G401.6 (cell line): ENCODE measurements around the gene KRTAP1-3.
"Not testable (repeated sequence)": the region's sequence is repeated elsewhere in the genome, so short reads cannot be mapped to it uniquely, and the experiment has no call there.

ENCODE experiments used
- FAIRE-seq: peaks from 2 replicates; lab custom pipeline; 2012; peaks lifted over from hg19 to GRCh38; lab: Jason Lieb, UNC

KRTAP1-3 gene

GRCh38 chr17:41054556-41054955 is 19.9 kb upstream of the KRTAP1-3 start:
- not testable (repeated sequence) for FAIRE-seq

- no peak for FAIRE-seq
Measured at GRCh38 chr17:41054025-41054424, 19.4 kb upstream of the KRTAP1-3 start.

GRCh38 chr17:41052566-41052965 is 17.9 kb upstream of the KRTAP1-3 start:
- FAIRE-seq: no peak

- FAIRE-seq: peak; percentile 23
Measured at GRCh38 chr17:41049110-41049509, 14.4 kb upstream of the KRTAP1-3 start.

- FAIRE-seq: peak; percentile 85
Measured at GRCh38 chr17:41048441-41048840, 13.8 kb upstream of the KRTAP1-3 start.

- not testable (repeated sequence) for FAIRE-seq
Measured at GRCh38 chr17:41046735-41047465, 12.2 kb upstream of the KRTAP1-3 start, which contains the start of gene KRTAP2-1. Gene KRTAP2-1 (minus strand): TSS chr17:41047316. CDS start chr17:41047267, 49 bp downstream.

GRCh38 chr17:41042953-41043352 is 8.3 kb upstream of the KRTAP1-3 start:
- no peak for FAIRE-seq

- not testable (repeated sequence) for FAIRE-seq
Measured at GRCh38 chr17:41040783-41041571, 6.3 kb upstream of the KRTAP1-3 start, which contains the start of gene KRTAP1-1. Gene KRTAP1-1 (minus strand): TSS chr17:41041450. CDS start chr17:41041397, 53 bp downstream.

- FAIRE-seq: no peak
Measured at GRCh38 chr17:41037853-41038350, 3.2 kb upstream of the KRTAP1-3 start.

GRCh38 chr17:41029633-41030245 is 4.9 kb downstream of the KRTAP1-3 start, which contains the start of gene KRTAP1-4:
Gene KRTAP1-4 (minus strand): TSS chr17:41030195. CDS start chr17:41030078, 117 bp downstream.
- FAIRE-seq: no peak

GRCh38 chr17:41026715-41027471 is 7.8 kb downstream of the KRTAP1-3 start, which contains the start of gene KRTAP1-5:
Gene KRTAP1-5 (minus strand): TSS chr17:41027208. CDS start chr17:41027155, 53 bp downstream.
- FAIRE-seq: no peak

GRCh38 chr17:41024697-41025096 is 10.0 kb downstream of the KRTAP1-3 start:
- FAIRE-seq: no peak

- FAIRE-seq: no peak
Measured at GRCh38 chr17:41020336-41020735, 14.3 kb downstream of the KRTAP1-3 start.

GRCh38 chr17:41019415-41019814 is 15.3 kb downstream of the KRTAP1-3 start:
- no peak for FAIRE-seq

GRCh38 chr17:41018541-41018940 is 16.1 kb downstream of the KRTAP1-3 start:
- FAIRE-seq: no peak

- no peak for FAIRE-seq
Measured at GRCh38 chr17:41016578-41017215, 18.0 kb downstream of the KRTAP1-3 start.

GRCh38 chr17:41015454-41015853 is 19.2 kb downstream of the KRTAP1-3 start:
- no peak for FAIRE-seq

- no peak for FAIRE-seq
Measured at GRCh38 chr17:41013606-41014005, 21.1 kb downstream of the KRTAP1-3 start.

GRCh38 chr17:41013181-41013580 is 21.5 kb downstream of the KRTAP1-3 start:
- FAIRE-seq: peak; percentile 64

- FAIRE-seq: no peak
Measured at GRCh38 chr17:41012326-41013120, 22.2 kb downstream of the KRTAP1-3 start.
